ENCODE results near the gene FXN. TPM values are rescaled to one million over a fixed set of nuclear protein-coding genes. Genes with fewer than 3 reads are reported as not detected.

Gene FXN
- polyA plus RNA-seq, 1 of the 3 experiments (the other 2 are of a cell fraction), result 15.7 TPM

- H3K4me1 ChIP-seq (ENCODE audit: control insufficient read depth in 1 of 2, insufficient read depth in 2 of 2, low read depth in 1 of 2, low read length in 1 of 2), result no peaks in the 10 kb centered on the region
- DNase-seq, result no peak
- no peaks in the 10 kb centered on the region for H3K36me3 ChIP-seq (replicated peaks in 1 of 2; ENCODE audit: control insufficient read depth in 1 of 2, insufficient read depth in 2 of 2, low read length in 1 of 2)
- H3K27me3 ChIP-seq (ENCODE audit: insufficient read depth), result peaks cover 44% of the 10 kb centered on the region
- TF ChIP-seq MXI1 (IDR thresholded peaks at IDR 0.05; ENCODE audit: low read depth, low read length) (no peak), EZH2phosphoT487 (IDR thresholded peaks at IDR 0.05; ENCODE audit: borderline replicate concordance, low read depth) (no peak)
- H3K79me2 ChIP-seq (ENCODE audit: insufficient read depth), result no peaks in the 10 kb centered on the region
- no peaks in the 10 kb centered on the region for H3K9me3 ChIP-seq
- WGBS (ENCODE audit: low lambda C conversion rate), result 6% methylated on average over 5 of the region's 5 CpGs
- no peak overlapping the region for H3K27ac ChIP-seq (ENCODE audit: low read depth in 2 of 2, low read length in 1 of 2)
- H3K9ac ChIP-seq, result no peak overlapping the region
- CTCF ChIA-PET, result no interaction called here
- POLR2A ChIA-PET, result interaction anchor here (0.7 kb wide), 1 partner anchor 1048 kb away, joined by 3 read pairs; no protein-coding TSS in a partner anchor
- H2AFZ ChIP-seq (ENCODE audit: low read depth), result no peak overlapping the region
- no peak overlapping the region for H3K4me3 ChIP-seq (ENCODE audit: low read depth in 2 of 2, low read length in 1 of 2)
- no peaks in the 10 kb centered on the region for H4K20me1 ChIP-seq (ENCODE audit: insufficient read depth)
- no peaks in the 10 kb centered on the region for H3F3A ChIP-seq (replicated peaks; ENCODE audit: insufficient read depth)
- H3K4me2 ChIP-seq, result no peak overlapping the region
- no peaks in the 10 kb centered on the region for H3K9me2 ChIP-seq
Measured at GRCh38 chr9:69016191-69017096, 19.1 kb upstream of the FXN start.

- H3K36me3 ChIP-seq (replicated peaks in 1 of 2; ENCODE audit: control insufficient read depth in 1 of 2, insufficient read depth in 2 of 2, low read length in 1 of 2), result no peaks in the 10 kb centered on the region
- no peaks in the 10 kb centered on the region for H3F3A ChIP-seq (replicated peaks; ENCODE audit: insufficient read depth)
- H3K27ac ChIP-seq (ENCODE audit: low read depth in 2 of 2, low read length in 1 of 2), result no peak overlapping the region
- no peaks in the 10 kb centered on the region for H3K4me1 ChIP-seq (ENCODE audit: control insufficient read depth in 1 of 2, insufficient read depth in 2 of 2, low read depth in 1 of 2, low read length in 1 of 2)
- H3K27me3 ChIP-seq (ENCODE audit: insufficient read depth), result peaks cover 48% of the 10 kb centered on the region
- H3K79me2 ChIP-seq (ENCODE audit: insufficient read depth), result no peaks in the 10 kb centered on the region
- H3K9ac ChIP-seq, result no peak overlapping the region
- H3K4me3 ChIP-seq (ENCODE audit: low read depth in 2 of 2, low read length in 1 of 2), result no peak overlapping the region
- DNase-seq, result no peak
- ChIA-PET CTCF (no interaction called here), POLR2A (no interaction called here)
- H3K9me3 ChIP-seq, result no peaks in the 10 kb centered on the region
- no peak for TF ChIP-seq FOXM1 (IDR thresholded peaks at IDR 0.05; ENCODE audit: low read depth)
- no peak for TF ChIP-seq USF1 (IDR thresholded peaks at IDR 0.05; ENCODE audit: borderline replicate concordance, low read depth)
- no peak for TF ChIP-seq GATA2 (CRISPR knock-in tag; IDR thresholded peaks at IDR 0.05)
- no peak for TF ChIP-seq RFX5 (IDR thresholded peaks at IDR 0.05; ENCODE audit: low read length)
- no peak for TF ChIP-seq JUND (IDR thresholded peaks at IDR 0.05)
- TF ChIP-seq RCOR1 (IDR thresholded peaks at IDR 0.05; ENCODE audit: low read length), result no peak
- no peak for TF ChIP-seq MAX (IDR thresholded peaks at IDR 0.05; ENCODE audit: low read depth)
- no peak for TF ChIP-seq POLR2AphosphoS5 (IDR thresholded peaks at IDR 0.05; ENCODE audit: low read depth, low read length)
- no peak for TF ChIP-seq FOXJ3 (CRISPR knock-in tag; IDR thresholded peaks at IDR 0.05)
- TF ChIP-seq RXRA (IDR thresholded peaks at IDR 0.05; ENCODE audit: borderline replicate concordance, low read depth), result no peak
- TF ChIP-seq SMC3 (IDR thresholded peaks at IDR 0.05; ENCODE audit: low read depth, low read length), result no peak
- TF ChIP-seq GABPA (IDR thresholded peaks at IDR 0.05; ENCODE audit: low read depth), result no peak
- no peak overlapping the region for H2AFZ ChIP-seq (ENCODE audit: low read depth)
- WGBS (ENCODE audit: low lambda C conversion rate), result 20% methylated on average over 5 of the region's 5 CpGs
- H3K9me2 ChIP-seq, result no peaks in the 10 kb centered on the region
- no peak overlapping the region for H3K4me2 ChIP-seq
- no peaks in the 10 kb centered on the region for H4K20me1 ChIP-seq (ENCODE audit: insufficient read depth)
Measured at GRCh38 chr9:69018737-69019136, 16.8 kb upstream of the FXN start.
